ENCODE results near the gene PLEKHO1.

Gene PLEKHO1, protein sequence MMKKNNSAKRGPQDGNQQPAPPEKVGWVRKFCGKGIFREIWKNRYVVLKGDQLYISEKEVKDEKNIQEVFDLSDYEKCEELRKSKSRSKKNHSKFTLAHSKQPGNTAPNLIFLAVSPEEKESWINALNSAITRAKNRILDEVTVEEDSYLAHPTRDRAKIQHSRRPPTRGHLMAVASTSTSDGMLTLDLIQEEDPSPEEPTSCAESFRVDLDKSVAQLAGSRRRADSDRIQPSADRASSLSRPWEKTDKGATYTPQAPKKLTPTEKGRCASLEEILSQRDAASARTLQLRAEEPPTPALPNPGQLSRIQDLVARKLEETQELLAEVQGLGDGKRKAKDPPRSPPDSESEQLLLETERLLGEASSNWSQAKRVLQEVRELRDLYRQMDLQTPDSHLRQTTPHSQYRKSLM

GRCh38 chr1:150149271-150150132 is at the start of gene PLEKHO1:
TSS of gene PLEKHO1 (plus strand) at chr1:150149916. CDS start at chr1:150150258, 342 bp downstream.
- Histone ChIP-seq H3K4me3 (ENCODE audit: insufficient read length, low read depth) (peak within 1 kb of the TSS; percentile 48), H3K9ac (ENCODE audit: insufficient read length, low read depth) (peak within 1 kb of the TSS; percentile 75), H3K4me1 (ENCODE audit: insufficient read depth, insufficient read length) (peaks cover 7% of the 10 kb centered on the region), H3K27me3 (ENCODE audit: insufficient read depth, insufficient read length) (peaks cover 24% of the 10 kb centered on the region), H3K9me3 (ENCODE audit: insufficient read depth, low read length) (no peaks in the 10 kb centered on the region), H3K36me3 (ENCODE audit: insufficient read depth, insufficient read length, low read length) (peaks cover 33% of the 10 kb centered on the region)
- no peak for DNase-seq (ENCODE audit: low read depth, low spot score)
- no peak for TF ChIP-seq ZNF274 (IDR thresholded peaks at IDR 0.05; ENCODE audit: low read depth, low read length)

GRCh38 chr1:150102986-150103385 is 46.7 kb upstream of the PLEKHO1 start:
- H3K4me1 ChIP-seq (ENCODE audit: insufficient read depth, insufficient read length): no peaks in the 10 kb centered on the region
- DNase-seq (ENCODE audit: low read depth, low spot score): no peak
- H3K4me3 ChIP-seq (ENCODE audit: insufficient read length, low read depth): no peak overlapping the region
- no peaks in the 10 kb centered on the region for H3K9me3 ChIP-seq (ENCODE audit: insufficient read depth, low read length)
- H3K9ac ChIP-seq (ENCODE audit: insufficient read length, low read depth): no peak overlapping the region
- no peaks in the 10 kb centered on the region for H3K27me3 ChIP-seq (ENCODE audit: insufficient read depth, insufficient read length)
- TF ChIP-seq YY1 (IDR thresholded peaks at IDR 0.05; ENCODE audit: insufficient read depth, insufficient read length) (no peak), SUZ12 (IDR thresholded peaks at IDR 0.05; ENCODE audit: extremely low read depth, insufficient read depth, insufficient read length) (no peak), ZNF274 (IDR thresholded peaks at IDR 0.05; ENCODE audit: low read depth, low read length) (no peak)
- H3K36me3 ChIP-seq (ENCODE audit: insufficient read depth, insufficient read length, low read length): peaks cover 10% of the 10 kb centered on the region

DNA sequence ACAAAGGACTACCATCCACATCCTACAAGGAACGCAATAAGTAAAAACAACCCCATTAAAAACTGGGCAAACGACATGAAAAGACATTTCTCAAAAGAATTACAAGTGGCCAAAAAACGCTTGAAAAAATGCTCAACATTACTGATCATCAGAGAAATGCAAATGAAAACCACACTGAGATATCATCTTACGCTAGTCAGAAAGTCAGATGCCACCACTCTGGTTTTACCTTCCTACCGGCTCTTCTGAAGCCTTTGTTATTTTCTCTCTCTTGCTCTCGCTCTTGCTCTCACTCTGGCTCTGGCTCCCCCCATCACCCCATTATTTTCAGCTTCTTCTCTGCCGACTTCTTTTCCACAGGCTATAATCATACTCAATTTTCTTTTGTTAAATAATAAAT is 43.4 kb upstream of the PLEKHO1 start:
- Histone ChIP-seq H3K9ac (ENCODE audit: insufficient read length, low read depth) (no peak overlapping the region), H3K36me3 (ENCODE audit: insufficient read depth, insufficient read length, low read length) (peaks cover 10% of the 10 kb centered on the region), H3K4me1 (ENCODE audit: insufficient read depth, insufficient read length) (no peaks in the 10 kb centered on the region), H3K27me3 (ENCODE audit: insufficient read depth, insufficient read length) (no peaks in the 10 kb centered on the region), H3K9me3 (ENCODE audit: insufficient read depth, low read length) (no peaks in the 10 kb centered on the region), H3K4me3 (ENCODE audit: insufficient read length, low read depth) (no peak overlapping the region)
- TF ChIP-seq SUZ12 (IDR thresholded peaks at IDR 0.05; ENCODE audit: extremely low read depth, insufficient read depth, insufficient read length): no peak
- no peak for DNase-seq (ENCODE audit: low read depth, low spot score)

DNA sequence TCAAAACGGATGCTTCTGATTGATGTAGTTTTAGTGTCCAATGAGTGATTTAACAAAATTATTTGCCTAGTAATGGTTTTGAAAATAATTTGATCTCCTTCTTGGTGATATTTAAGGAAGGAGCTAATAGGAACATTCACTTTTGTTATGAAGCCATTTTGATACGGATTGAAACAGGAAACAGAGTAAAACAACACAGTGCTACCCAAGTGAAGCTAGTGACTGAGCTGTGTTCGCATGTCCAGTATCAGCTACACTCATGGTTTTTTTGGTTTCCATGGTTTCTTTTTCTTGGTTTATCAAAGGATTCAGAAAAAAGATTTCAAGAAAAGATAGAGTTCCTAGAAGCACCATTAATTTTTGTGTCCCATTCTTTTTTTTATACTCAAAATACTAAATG is 40.1 kb upstream of the PLEKHO1 start:
- no peak for DNase-seq (ENCODE audit: low read depth, low spot score)
- peaks cover 2% of the 10 kb centered on the region for H3K9me3 ChIP-seq (ENCODE audit: insufficient read depth, low read length)
- no peaks in the 10 kb centered on the region for H3K4me1 ChIP-seq (ENCODE audit: insufficient read depth, insufficient read length)
- H3K27me3 ChIP-seq (ENCODE audit: insufficient read depth, insufficient read length): no peaks in the 10 kb centered on the region
- H3K9ac ChIP-seq (ENCODE audit: insufficient read length, low read depth): no peak overlapping the region
- TF ChIP-seq ZNF274 (IDR thresholded peaks at IDR 0.05; ENCODE audit: low read depth, low read length): no peak
- H3K4me3 ChIP-seq (ENCODE audit: insufficient read length, low read depth): no peak overlapping the region
- H3K36me3 ChIP-seq (ENCODE audit: insufficient read depth, insufficient read length, low read length): peaks cover 19% of the 10 kb centered on the region

GRCh38 chr1:150110116-150110515 is 39.6 kb upstream of the PLEKHO1 start:
- no peaks in the 10 kb centered on the region for H3K27me3 ChIP-seq (ENCODE audit: insufficient read depth, insufficient read length)
- H3K4me3 ChIP-seq (ENCODE audit: insufficient read length, low read depth): no peak overlapping the region
- H3K9me3 ChIP-seq (ENCODE audit: insufficient read depth, low read length): peaks cover 7% of the 10 kb centered on the region
- TF ChIP-seq SUZ12 (IDR thresholded peaks at IDR 0.05; ENCODE audit: extremely low read depth, insufficient read depth, insufficient read length) (no peak), YY1 (IDR thresholded peaks at IDR 0.05; ENCODE audit: insufficient read depth, insufficient read length) (no peak), ZNF274 (IDR thresholded peaks at IDR 0.05; ENCODE audit: low read depth, low read length) (no peak)
- no peak overlapping the region for H3K9ac ChIP-seq (ENCODE audit: insufficient read length, low read depth)
- peaks cover 19% of the 10 kb centered on the region for H3K36me3 ChIP-seq (ENCODE audit: insufficient read depth, insufficient read length, low read length)
- H3K4me1 ChIP-seq (ENCODE audit: insufficient read depth, insufficient read length): no peaks in the 10 kb centered on the region
- DNase-seq (ENCODE audit: low read depth, low spot score): no peak

GRCh38 chr1:150111670-150112069 is 38.0 kb upstream of the PLEKHO1 start:
- no peak overlapping the region for H3K9ac ChIP-seq (ENCODE audit: insufficient read length, low read depth)
- no peaks in the 10 kb centered on the region for H3K27me3 ChIP-seq (ENCODE audit: insufficient read depth, insufficient read length)
- peaks cover 14% of the 10 kb centered on the region for H3K9me3 ChIP-seq (ENCODE audit: insufficient read depth, low read length)
- H3K4me1 ChIP-seq (ENCODE audit: insufficient read depth, insufficient read length): no peaks in the 10 kb centered on the region
- no peak overlapping the region for H3K4me3 ChIP-seq (ENCODE audit: insufficient read length, low read depth)
- H3K36me3 ChIP-seq (ENCODE audit: insufficient read depth, insufficient read length, low read length): peaks cover 19% of the 10 kb centered on the region
- TF ChIP-seq ZNF274 (IDR thresholded peaks at IDR 0.05; ENCODE audit: low read depth, low read length) (no peak), SUZ12 (IDR thresholded peaks at IDR 0.05; ENCODE audit: extremely low read depth, insufficient read depth, insufficient read length) (no peak), YY1 (IDR thresholded peaks at IDR 0.05; ENCODE audit: insufficient read depth, insufficient read length) (no peak)
- no peak for DNase-seq (ENCODE audit: low read depth, low spot score)

DNA sequence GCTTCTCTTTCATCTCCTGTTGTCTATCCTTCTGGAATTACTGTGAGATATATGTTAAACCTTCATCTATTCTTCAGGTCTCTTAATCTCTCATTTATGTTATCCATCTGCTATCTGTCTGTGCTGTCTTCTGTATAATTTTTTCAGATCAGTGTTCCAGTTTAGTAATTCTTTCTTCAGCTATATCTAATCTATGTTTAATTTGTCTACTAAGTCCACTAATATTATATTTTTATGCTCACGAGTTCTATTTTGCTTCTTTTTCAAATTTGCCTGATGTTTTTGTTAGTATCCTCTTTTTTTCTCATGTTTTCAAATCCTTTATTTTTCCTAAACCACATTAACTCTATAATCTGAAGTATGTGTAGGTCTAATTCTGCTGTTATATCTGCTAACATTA is 34.6 kb upstream of the PLEKHO1 start:
- H3K4me1 ChIP-seq (ENCODE audit: insufficient read depth, insufficient read length): no peaks in the 10 kb centered on the region

More for the DNA sequence above, 34.6 kb upstream of the PLEKHO1 start:
- no peak for DNase-seq (ENCODE audit: low read depth, low spot score)
- Histone ChIP-seq H3K4me3 (ENCODE audit: insufficient read length, low read depth) (no peak overlapping the region), H3K27me3 (ENCODE audit: insufficient read depth, insufficient read length) (no peaks in the 10 kb centered on the region), H3K9me3 (ENCODE audit: insufficient read depth, low read length) (peaks cover 14% of the 10 kb centered on the region), H3K9ac (ENCODE audit: insufficient read length, low read depth) (no peak overlapping the region), H3K36me3 (ENCODE audit: insufficient read depth, insufficient read length, low read length) (peaks cover 19% of the 10 kb centered on the region)
- no peak for TF ChIP-seq YY1 (IDR thresholded peaks at IDR 0.05; ENCODE audit: insufficient read depth, insufficient read length)
- TF ChIP-seq ZNF274 (IDR thresholded peaks at IDR 0.05; ENCODE audit: low read depth, low read length): no peak
- TF ChIP-seq SUZ12 (IDR thresholded peaks at IDR 0.05; ENCODE audit: extremely low read depth, insufficient read depth, insufficient read length): no peak

Measured in NT2/D1 (cell line).